Endometrial microvascular endothelial cells (primary cell): ENCODE measurements around the gene DHX36. TPM values are rescaled to one million over a fixed set of nuclear protein-coding genes. Genes with fewer than 3 reads are reported as not detected.

Experiments used
- in situ Hi-C: cut with HindIII; loops from 2 replicates; pipeline ENCODE4 v1.10.0; 2017; ENCODE audit warnings: low sequenced_read_pairs, low pct_unique_long_range_greater_than_20kb; ENCODE audit errors: inconsistent ontology term
- total RNA-seq: library from RNA; depleted of rRNA; stranded (reverse); fragments of >200 nt; gene quantifications from one replicate; pipeline ENCODE4 v1.2.3, GENCODE V29; 2015; ENCODE audit errors: inconsistent ontology term

DHX36 gene
- total RNA-seq, 1 donor from 2014 or later = 56.4 TPM

DNA sequence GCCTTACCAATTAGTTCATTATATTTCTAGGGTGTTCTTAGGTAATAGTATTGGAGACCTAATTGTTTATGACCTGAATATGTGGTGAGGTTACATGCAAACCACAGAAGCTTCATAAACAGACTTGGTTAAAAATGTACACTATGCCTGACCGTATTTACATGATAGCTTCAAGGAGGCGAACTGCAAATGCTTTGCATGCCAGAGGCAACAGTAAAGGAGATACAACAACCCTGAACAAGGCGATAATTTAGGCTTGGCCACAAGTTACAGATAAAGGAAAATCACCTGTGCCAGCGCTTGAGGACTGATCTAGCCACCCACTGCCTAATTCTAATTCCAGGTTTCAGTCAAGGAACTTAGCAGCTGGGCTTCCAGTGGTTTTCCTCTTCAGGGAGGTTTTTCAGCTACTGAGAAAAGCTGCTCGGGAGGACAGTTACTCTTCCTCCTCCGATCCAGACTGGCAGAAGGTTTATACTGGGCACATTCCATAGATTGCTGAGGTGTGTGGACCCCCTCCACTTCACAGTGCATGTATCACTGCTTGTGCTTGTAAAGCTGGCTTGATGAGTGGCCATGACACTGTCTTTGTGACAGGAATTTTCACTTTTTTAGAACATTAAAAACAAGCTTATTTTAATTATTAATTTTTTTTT lies 95.6 kb downstream of the DHX36 start:
- in situ Hi-C loops = no loop called here

- in situ Hi-C loops = no loop called here
Measured at GRCh38 chr3:154227531-154227930, 96.8 kb downstream of the DHX36 start.

DNA sequence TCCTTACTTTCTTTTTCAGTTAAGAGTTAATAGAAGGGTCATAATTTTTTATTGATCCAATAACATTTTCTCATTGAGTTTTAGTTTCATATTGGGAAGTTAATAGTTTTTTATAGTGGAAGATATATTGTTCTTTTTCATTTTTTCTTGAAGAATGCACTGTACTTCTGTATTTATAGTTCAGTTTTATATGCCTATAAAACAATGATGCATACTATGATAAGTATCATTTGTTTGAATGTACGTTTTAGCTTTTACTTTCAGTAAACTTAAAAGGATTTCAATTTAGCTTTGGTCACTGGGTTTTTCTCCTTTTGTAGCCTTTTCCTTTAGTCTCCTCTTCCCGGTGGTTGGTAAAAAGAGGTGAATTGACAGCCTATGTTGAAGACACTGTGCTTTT lies 98.8 kb downstream of the DHX36 start:
- in situ Hi-C loops = no loop called here

DNA sequence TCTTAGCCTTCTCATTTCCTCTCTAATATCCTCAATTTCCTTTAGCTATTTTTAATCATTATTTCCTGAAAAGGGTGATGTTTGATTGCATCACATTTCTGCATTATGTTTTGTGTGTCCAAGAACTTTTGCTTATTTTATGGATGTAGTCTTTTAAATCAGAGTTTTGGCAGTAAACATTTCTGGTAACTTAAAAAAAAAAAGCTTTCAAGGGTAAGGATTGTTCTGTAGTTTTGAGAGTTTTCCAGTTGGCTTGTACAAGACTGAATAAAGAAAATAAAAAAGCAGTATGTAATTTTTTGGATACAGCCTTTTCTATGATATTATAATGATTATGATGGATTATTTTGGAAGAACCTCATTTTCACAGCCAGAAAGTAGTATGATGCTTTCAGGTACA lies 99.4 kb downstream of the DHX36 start:
- in situ Hi-C loops = no loop called here

GRCh38 chr3:154224366-154224765 lies 99.9 kb downstream of the DHX36 start:
- in situ Hi-C loops = no loop called here

DNA sequence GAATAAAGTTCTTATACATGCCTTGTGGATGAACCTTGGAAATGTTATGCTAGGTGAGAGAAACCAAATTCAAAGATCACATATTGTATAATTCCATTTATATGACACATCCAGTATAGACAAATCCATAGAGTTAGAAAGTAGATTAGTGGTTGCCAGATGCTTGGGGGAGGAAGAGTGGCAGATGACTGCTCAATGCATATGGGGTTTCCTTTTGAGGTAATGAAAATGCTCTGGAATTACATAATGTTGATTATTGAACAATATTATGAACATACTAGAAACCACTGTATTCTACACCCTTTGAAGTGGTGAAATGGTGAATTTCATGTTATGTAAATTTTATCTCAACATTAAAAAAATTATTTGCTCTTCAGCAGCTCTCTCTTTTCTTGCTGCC lies 100.8 kb downstream of the DHX36 start:
- in situ Hi-C loops = no loop called here

Other genes starting within 250 kb of the DHX36 start
- gene ARHGEF26, start 203.1 kb downstream of the DHX36 start, total RNA-seq = 0.84 TPM
- gene GPR149, start 105.7 kb upstream of the DHX36 start, total RNA-seq = not detected